ENCODE results near the gene KCTD21.

The KCTD21 gene

DNA sequence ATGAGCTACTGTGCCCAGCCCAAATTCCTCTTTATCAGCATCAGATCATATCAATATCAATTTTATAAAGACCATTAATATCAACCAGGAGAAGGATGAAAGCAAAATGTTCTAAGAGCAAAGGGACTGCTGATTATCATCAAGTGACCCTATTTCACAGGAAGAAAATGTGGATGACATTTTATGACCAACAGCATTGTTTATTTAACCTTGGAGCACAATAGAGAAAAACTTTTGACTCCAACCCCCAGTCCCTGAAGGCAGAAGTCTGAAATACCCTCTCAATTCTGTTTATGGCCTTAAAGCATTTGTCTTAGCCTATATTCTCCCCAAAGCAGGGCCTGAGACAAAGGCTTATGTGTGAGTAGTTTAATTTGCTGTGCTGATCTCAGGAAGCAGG, 37.7 kb downstream of the KCTD21 start:
- TF ChIP-seq EP300 (IDR thresholded peaks at IDR 0.05; ENCODE audit: borderline replicate concordance) (no peak), CREB1 (IDR thresholded peaks at IDR 0.05; ENCODE audit: low read depth) (no peak), YY1 (IDR thresholded peaks at IDR 0.05; ENCODE audit: low read depth) (no peak), NFIC (IDR thresholded peaks at IDR 0.05) (no peak), REST (IDR thresholded peaks at IDR 0.05; ENCODE audit: low read depth) (no peak), FOXM1 (IDR thresholded peaks at IDR 0.05; ENCODE audit: borderline replicate concordance, low read depth) (no peak), TAF1 (IDR thresholded peaks at IDR 0.05; ENCODE audit: low read depth) (no peak), EGR1 (IDR thresholded peaks at IDR 0.05) (no peak), TEAD4 (IDR thresholded peaks at IDR 0.05) (no peak), RAD21 (IDR thresholded peaks at IDR 0.05; ENCODE audit: low read depth) (no peak), CEBPB (IDR thresholded peaks at IDR 0.05) (no peak), ZBTB7A (IDR thresholded peaks at IDR 0.05; ENCODE audit: low read depth) (no peak), TCF12 (IDR thresholded peaks at IDR 0.05; ENCODE audit: low read depth) (no peak), USF1 (IDR thresholded peaks at IDR 0.05) (no peak)
- TF ChIP-seq, protein P1, sequence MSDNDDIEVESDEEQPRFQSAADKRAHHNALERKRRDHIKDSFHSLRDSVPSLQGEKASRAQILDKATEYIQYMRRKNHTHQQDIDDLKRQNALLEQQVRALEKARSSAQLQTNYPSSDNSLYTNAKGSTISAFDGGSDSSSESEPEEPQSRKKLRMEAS (IDR thresholded peaks at IDR 0.05), result no peak

DNA sequence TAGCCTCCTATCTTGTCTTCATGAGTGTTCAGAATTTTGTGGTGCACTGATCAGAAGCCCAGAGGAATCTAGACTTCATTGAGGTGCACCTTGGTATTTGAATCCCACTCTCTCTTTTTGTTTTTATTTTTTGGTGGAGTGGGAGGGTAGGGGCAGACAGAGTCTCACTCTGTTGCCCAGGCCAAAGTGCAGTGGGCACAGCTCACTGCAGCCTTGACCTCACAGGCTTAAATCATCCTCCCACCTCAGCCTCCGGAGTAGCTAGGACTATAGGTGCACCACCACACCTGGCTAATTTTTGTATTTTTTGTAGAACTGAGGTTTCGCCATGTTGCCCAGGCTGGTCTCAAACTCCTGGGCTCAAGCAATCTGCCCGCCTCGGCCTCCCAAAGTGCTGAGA, 38.1 kb downstream of the KCTD21 start:
- TF ChIP-seq USF1 (IDR thresholded peaks at IDR 0.05), result no peak
- TF ChIP-seq EP300 (IDR thresholded peaks at IDR 0.05; ENCODE audit: borderline replicate concordance), result no peak
- TF ChIP-seq EGR1 (IDR thresholded peaks at IDR 0.05), result no peak
- no peak for TF ChIP-seq YY1 (IDR thresholded peaks at IDR 0.05; ENCODE audit: low read depth)
- TF ChIP-seq NFIC (IDR thresholded peaks at IDR 0.05), result no peak
- no peak for TF ChIP-seq CEBPB (IDR thresholded peaks at IDR 0.05)
- TF ChIP-seq TEAD4 (IDR thresholded peaks at IDR 0.05), result no peak
- no peak for TF ChIP-seq REST (IDR thresholded peaks at IDR 0.05; ENCODE audit: low read depth)
- TF ChIP-seq TCF12 (IDR thresholded peaks at IDR 0.05; ENCODE audit: low read depth), result no peak
- TF ChIP-seq FOXM1 (IDR thresholded peaks at IDR 0.05; ENCODE audit: borderline replicate concordance, low read depth), result no peak
- TF ChIP-seq ZBTB7A (IDR thresholded peaks at IDR 0.05; ENCODE audit: low read depth), result no peak
- no peak for TF ChIP-seq CREB1 (IDR thresholded peaks at IDR 0.05; ENCODE audit: low read depth)
- no peak for TF ChIP-seq TAF1 (IDR thresholded peaks at IDR 0.05; ENCODE audit: low read depth)
- no peak for TF ChIP-seq RAD21 (IDR thresholded peaks at IDR 0.05; ENCODE audit: low read depth)

DNA sequence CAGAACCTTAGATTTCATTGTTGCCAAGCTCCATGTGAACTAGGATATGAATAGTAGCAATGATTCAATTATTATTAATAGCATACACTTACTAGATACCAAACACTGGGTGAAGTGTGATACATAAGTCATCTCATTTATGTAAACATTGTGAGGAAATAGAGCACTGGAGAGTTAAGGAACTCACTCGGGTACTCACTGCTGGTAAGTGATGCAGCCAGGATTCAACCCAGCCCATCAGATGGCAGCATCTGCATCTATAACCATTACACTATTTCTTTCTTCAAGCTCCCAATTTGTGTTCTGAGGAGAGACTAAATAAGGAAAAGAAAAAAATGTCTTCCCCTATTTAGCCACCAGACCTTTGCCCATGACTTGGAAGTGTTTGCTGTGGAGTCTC, 38.8 kb downstream of the KCTD21 start:
- TF ChIP-seq TAF1 (IDR thresholded peaks at IDR 0.05; ENCODE audit: low read depth), result no peak
- TF ChIP-seq RAD21 (IDR thresholded peaks at IDR 0.05; ENCODE audit: low read depth), result peak; percentile 5; the same call in 1 of the 2 replicates

- TF ChIP-seq TAF1 (IDR thresholded peaks at IDR 0.05; ENCODE audit: low read depth) (no peak), REST (IDR thresholded peaks at IDR 0.05; ENCODE audit: low read depth) (no peak), USF1 (IDR thresholded peaks at IDR 0.05) (peak; percentile 76), TEAD4 (IDR thresholded peaks at IDR 0.05) (peak; percentile 38), CREB1 (IDR thresholded peaks at IDR 0.05; ENCODE audit: low read depth) (no peak), RAD21 (IDR thresholded peaks at IDR 0.05; ENCODE audit: low read depth) (no peak), CEBPB (IDR thresholded peaks at IDR 0.05) (no peak), EGR1 (IDR thresholded peaks at IDR 0.05) (no peak), TCF12 (IDR thresholded peaks at IDR 0.05; ENCODE audit: low read depth) (peak; percentile 77), NFIC (IDR thresholded peaks at IDR 0.05) (no peak), FOXM1 (IDR thresholded peaks at IDR 0.05; ENCODE audit: borderline replicate concordance, low read depth) (no peak), EP300 (IDR thresholded peaks at IDR 0.05; ENCODE audit: borderline replicate concordance) (peak; percentile 34; the same call in 1 of the 2 replicates), YY1 (IDR thresholded peaks at IDR 0.05; ENCODE audit: low read depth) (no peak), ZBTB7A (IDR thresholded peaks at IDR 0.05; ENCODE audit: low read depth) (no peak)
- TF ChIP-seq, protein P1 (IDR thresholded peaks at IDR 0.05), result no peak
These were observed 40.6 kb downstream of the KCTD21 start for GRCh38 chr11:78147807-78148206.

Data from Ishikawa (cell line).